Measurements from ENCODE around the gene SPAG16.
"Not testable (repeated sequence)": the region's sequence is repeated elsewhere in the genome, so short reads cannot be mapped to it uniquely, and the experiment has no call there.

SPAG16 gene

GRCh38 chr2:214051585-214051984 lies 767.3 kb downstream of the SPAG16 start:
- no peak overlapping the region for H3K4me3 ChIP-seq (ENCODE audit: low read depth, low read length)
- no peak for TF ChIP-seq CTCF (IDR thresholded peaks at IDR 0.05; ENCODE audit: borderline replicate concordance, insufficient read depth, low read depth, low read length)

- no peak for TF ChIP-seq CTCF (IDR thresholded peaks at IDR 0.05; ENCODE audit: borderline replicate concordance, insufficient read depth, low read depth, low read length)
These were observed 768.0 kb downstream of the SPAG16 start for GRCh38 chr2:214052235-214052634.

GRCh38 chr2:214057986-214058385 lies 773.7 kb downstream of the SPAG16 start:
- TF ChIP-seq CTCF (IDR thresholded peaks at IDR 0.05; ENCODE audit: borderline replicate concordance, insufficient read depth, low read depth, low read length): no peak
- H3K4me3 ChIP-seq (ENCODE audit: low read depth, low read length): no peak overlapping the region

More at GRCh38 chr2:214052235-214052634, 768.0 kb downstream of the SPAG16 start:
- H3K4me3 ChIP-seq (ENCODE audit: low read depth, low read length): no peak overlapping the region

GRCh38 chr2:214062279-214062678 lies 778.0 kb downstream of the SPAG16 start:
- not testable (repeated sequence) for H3K4me3 ChIP-seq (ENCODE audit: low read depth, low read length)

- no peak for TF ChIP-seq CTCF (IDR thresholded peaks at IDR 0.05; ENCODE audit: borderline replicate concordance, insufficient read depth, low read depth, low read length)
- H3K4me3 ChIP-seq (ENCODE audit: low read depth, low read length): no peak overlapping the region
These were observed 780.2 kb downstream of the SPAG16 start for GRCh38 chr2:214064471-214064870.

GRCh38 chr2:214066862-214067261 lies 782.6 kb downstream of the SPAG16 start:
- H3K4me3 ChIP-seq (ENCODE audit: low read depth, low read length): no peak overlapping the region
- TF ChIP-seq CTCF (IDR thresholded peaks at IDR 0.05; ENCODE audit: borderline replicate concordance, insufficient read depth, low read depth, low read length): no peak

- no peak overlapping the region for H3K4me3 ChIP-seq (ENCODE audit: low read depth, low read length)
- no peak for TF ChIP-seq CTCF (IDR thresholded peaks at IDR 0.05; ENCODE audit: borderline replicate concordance, insufficient read depth, low read depth, low read length)
These were observed 785.0 kb downstream of the SPAG16 start for GRCh38 chr2:214069254-214069653.

- TF ChIP-seq CTCF (IDR thresholded peaks at IDR 0.05; ENCODE audit: borderline replicate concordance, insufficient read depth, low read depth, low read length): no peak
- H3K4me3 ChIP-seq (ENCODE audit: low read depth, low read length): no peak overlapping the region
These were observed 791.2 kb downstream of the SPAG16 start for GRCh38 chr2:214075456-214075855.
